GM19467 (cell line): ENCODE results near the gene GALNT14.

Source experiments
- ATAC-seq: cut with Tn5 transposase; IDR thresholded peaks from one replicate; pipeline ENCODE4 v1.9.1; 2021; ENCODE audit warnings: mild to moderate bottlenecking, moderate library complexity; ENCODE audit not compliant: unreplicated experiment

GALNT14 gene

GRCh38 chr2:30865892-30866681 is 272.2 kb downstream of the GALNT14 start:
- ATAC-seq = no peak

DNA sequence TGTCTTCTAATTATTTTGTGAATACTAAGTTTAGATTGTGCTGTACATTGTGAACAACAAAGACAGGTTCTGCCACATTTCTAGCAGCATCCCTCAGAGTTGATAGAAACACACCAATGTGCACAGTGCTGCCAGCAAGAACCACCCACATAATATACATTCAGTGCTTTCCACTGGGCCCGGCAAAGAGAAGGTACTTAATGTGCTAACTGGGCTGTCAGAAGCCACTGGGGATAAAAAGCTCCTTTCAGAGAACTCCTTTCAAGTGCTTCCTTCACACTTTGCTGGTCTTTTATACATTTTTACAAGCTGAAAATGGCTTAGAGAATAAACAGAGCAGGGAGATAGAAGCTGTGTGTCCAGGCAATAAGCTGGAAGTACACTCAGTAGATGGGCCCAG is 273.0 kb downstream of the GALNT14 start:
- no peak for ATAC-seq

- ATAC-seq = peak; percentile 68
These were observed 276.1 kb downstream of the GALNT14 start for GRCh38 chr2:30862054-30862651.

DNA sequence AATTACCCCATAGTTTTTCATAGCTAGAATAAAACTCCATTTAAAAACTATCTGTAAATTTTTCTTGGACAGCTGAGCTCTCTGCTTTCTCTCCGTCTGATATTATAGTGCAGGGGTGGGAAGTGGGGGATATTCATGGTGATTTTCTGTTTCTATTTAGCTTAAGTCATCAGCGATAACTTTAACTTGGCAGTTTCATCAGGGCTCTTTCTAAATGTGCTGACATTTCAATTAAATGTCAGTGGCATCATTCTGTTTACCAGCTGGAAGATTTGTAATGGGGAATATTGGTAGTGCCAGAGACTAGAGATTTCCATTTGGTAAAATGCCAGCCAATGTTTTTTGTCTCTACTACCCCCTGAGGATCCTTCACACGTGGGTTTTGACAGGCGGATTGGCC is 277.5 kb downstream of the GALNT14 start:
- no peak for ATAC-seq
